ENCODE data around the gene LPP.

The LPP gene

GRCh38 chr3:188568736-188569135, 414.8 kb downstream of the LPP start:
- Histone ChIP-seq H3K4me3 (ENCODE audit: extremely low read depth, insufficient read depth, low read length, poor library complexity, severe bottlenecking) (no peak overlapping the region), H3K27ac (ENCODE audit: low read depth, low read length, severe bottlenecking) (no peak overlapping the region), H3K4me1 (ENCODE audit: control insufficient read depth, insufficient read depth, low read length, poor library complexity, severe bottlenecking) (peaks cover 7% of the 10 kb centered on the region), H3K36me3 (ENCODE audit: control insufficient read depth, insufficient read depth, low read length) (no peaks in the 10 kb centered on the region), H3K9me3 (ENCODE audit: control insufficient read depth, low read length) (no peaks in the 10 kb centered on the region)
- 93 to 96% methylated on average over 2 to 3 of the region's 3 CpGs for WGBS, 2 experiments (ENCODE audit: insufficient coverage in 2 of 2)

- Histone ChIP-seq H3K4me1 (ENCODE audit: control insufficient read depth, insufficient read depth, low read length, poor library complexity, severe bottlenecking) (peaks cover 7% of the 10 kb centered on the region), H3K9me3 (ENCODE audit: control insufficient read depth, low read length) (no peaks in the 10 kb centered on the region), H3K4me3 (ENCODE audit: extremely low read depth, insufficient read depth, low read length, poor library complexity, severe bottlenecking) (no peak overlapping the region), H3K36me3 (ENCODE audit: control insufficient read depth, insufficient read depth, low read length) (peaks cover 6% of the 10 kb centered on the region), H3K27ac (ENCODE audit: low read depth, low read length, severe bottlenecking) (no peak overlapping the region)
- whole genome bisulfite sequencing, 2 experiments (ENCODE audit: insufficient coverage in 2 of 2), result 92 to 100% methylated on average over 4 to 7 of the region's 7 CpGs
These were observed 417.7 kb downstream of the LPP start for GRCh38 chr3:188571531-188572095.

GRCh38 chr3:188573291-188573940, 419.5 kb downstream of the LPP start:
- WGBS, 2 experiments (ENCODE audit: insufficient coverage in 2 of 2), result 80 to 100% methylated on average over 3 of the region's 8 CpGs
- Histone ChIP-seq H3K36me3 (ENCODE audit: control insufficient read depth, insufficient read depth, low read length) (peaks cover 6% of the 10 kb centered on the region), H3K4me3 (ENCODE audit: extremely low read depth, insufficient read depth, low read length, poor library complexity, severe bottlenecking) (no peak overlapping the region), H3K4me1 (ENCODE audit: control insufficient read depth, insufficient read depth, low read length, poor library complexity, severe bottlenecking) (peaks cover 7% of the 10 kb centered on the region), H3K9me3 (ENCODE audit: control insufficient read depth, low read length) (no peaks in the 10 kb centered on the region), H3K27ac (ENCODE audit: low read depth, low read length, severe bottlenecking) (peak overlapping the region; percentile 7)

GRCh38 chr3:188573956-188574355, 420.0 kb downstream of the LPP start:
- H3K4me1 ChIP-seq (ENCODE audit: control insufficient read depth, insufficient read depth, low read length, poor library complexity, severe bottlenecking), result peaks cover 6% of the 10 kb centered on the region
- H3K27ac ChIP-seq (ENCODE audit: low read depth, low read length, severe bottlenecking), result peak overlapping the region; percentile 7
- 100% methylated on average over 1 of the region's 3 CpGs; no CpG with 5 or more reads in 1 of the 2 experiments for WGBS, 2 experiments (ENCODE audit: insufficient coverage in 2 of 2)
- H3K36me3 ChIP-seq (ENCODE audit: control insufficient read depth, insufficient read depth, low read length), result peaks cover 6% of the 10 kb centered on the region
- H3K4me3 ChIP-seq (ENCODE audit: extremely low read depth, insufficient read depth, low read length, poor library complexity, severe bottlenecking), result no peak overlapping the region
- no peaks in the 10 kb centered on the region for H3K9me3 ChIP-seq (ENCODE audit: control insufficient read depth, low read length)

- 79 to 84% methylated on average over 2 to 5 of the region's 5 CpGs for WGBS, 2 experiments (ENCODE audit: insufficient coverage in 2 of 2)
- peak overlapping the region; percentile 38 for H3K27ac ChIP-seq (ENCODE audit: low read depth, low read length, severe bottlenecking)
- peaks cover 6% of the 10 kb centered on the region for H3K4me1 ChIP-seq (ENCODE audit: control insufficient read depth, insufficient read depth, low read length, poor library complexity, severe bottlenecking)
- H3K4me3 ChIP-seq (ENCODE audit: extremely low read depth, insufficient read depth, low read length, poor library complexity, severe bottlenecking), result no peak overlapping the region
- H3K9me3 ChIP-seq (ENCODE audit: control insufficient read depth, low read length), result no peaks in the 10 kb centered on the region
- peaks cover 6% of the 10 kb centered on the region for H3K36me3 ChIP-seq (ENCODE audit: control insufficient read depth, insufficient read depth, low read length)
These were observed 420.9 kb downstream of the LPP start for GRCh38 chr3:188574885-188575284.

GRCh38 chr3:188575501-188575900, 421.5 kb downstream of the LPP start:
- Histone ChIP-seq H3K36me3 (ENCODE audit: control insufficient read depth, insufficient read depth, low read length) (peaks cover 6% of the 10 kb centered on the region), H3K4me3 (ENCODE audit: extremely low read depth, insufficient read depth, low read length, poor library complexity, severe bottlenecking) (no peak overlapping the region), H3K9me3 (ENCODE audit: control insufficient read depth, low read length) (no peaks in the 10 kb centered on the region), H3K4me1 (ENCODE audit: control insufficient read depth, insufficient read depth, low read length, poor library complexity, severe bottlenecking) (peaks cover 6% of the 10 kb centered on the region), H3K27ac (ENCODE audit: low read depth, low read length, severe bottlenecking) (no peak overlapping the region)
- 93 to 96% methylated on average over 3 to 5 of the region's 6 CpGs for WGBS, 2 experiments (ENCODE audit: insufficient coverage in 2 of 2)

GRCh38 chr3:188577539-188577938, 423.6 kb downstream of the LPP start:
- Histone ChIP-seq H3K9me3 (ENCODE audit: control insufficient read depth, low read length) (no peaks in the 10 kb centered on the region), H3K4me3 (ENCODE audit: extremely low read depth, insufficient read depth, low read length, poor library complexity, severe bottlenecking) (no peak overlapping the region), H3K27ac (ENCODE audit: low read depth, low read length, severe bottlenecking) (no peak overlapping the region), H3K36me3 (ENCODE audit: control insufficient read depth, insufficient read depth, low read length) (peaks cover 6% of the 10 kb centered on the region), H3K4me1 (ENCODE audit: control insufficient read depth, insufficient read depth, low read length, poor library complexity, severe bottlenecking) (peaks cover 6% of the 10 kb centered on the region)
- WGBS, 2 experiments (ENCODE audit: insufficient coverage in 2 of 2), result no CpG with 5 or more reads among the region's 3 CpGs

- Histone ChIP-seq H3K4me3 (ENCODE audit: extremely low read depth, insufficient read depth, low read length, poor library complexity, severe bottlenecking) (no peak overlapping the region), H3K9me3 (ENCODE audit: control insufficient read depth, low read length) (no peaks in the 10 kb centered on the region), H3K27ac (ENCODE audit: low read depth, low read length, severe bottlenecking) (no peak overlapping the region), H3K36me3 (ENCODE audit: control insufficient read depth, insufficient read depth, low read length) (peaks cover 10% of the 10 kb centered on the region), H3K4me1 (ENCODE audit: control insufficient read depth, insufficient read depth, low read length, poor library complexity, severe bottlenecking) (peaks cover 12% of the 10 kb centered on the region)
- WGBS, 2 experiments (ENCODE audit: insufficient coverage in 2 of 2), result 89 to 90% methylated on average over 2 to 5 of the region's 6 CpGs
These were observed 424.8 kb downstream of the LPP start for GRCh38 chr3:188578576-188579363.

GRCh38 chr3:188580223-188580622, 426.3 kb downstream of the LPP start:
- Histone ChIP-seq H3K9me3 (ENCODE audit: control insufficient read depth, low read length) (no peaks in the 10 kb centered on the region), H3K27ac (ENCODE audit: low read depth, low read length, severe bottlenecking) (no peak overlapping the region), H3K4me3 (ENCODE audit: extremely low read depth, insufficient read depth, low read length, poor library complexity, severe bottlenecking) (no peak overlapping the region), H3K4me1 (ENCODE audit: control insufficient read depth, insufficient read depth, low read length, poor library complexity, severe bottlenecking) (peaks cover 20% of the 10 kb centered on the region), H3K36me3 (ENCODE audit: control insufficient read depth, insufficient read depth, low read length) (peaks cover 10% of the 10 kb centered on the region)
- WGBS, 2 experiments (ENCODE audit: insufficient coverage in 2 of 2), result 100% methylated on average over 1 of the region's 1 CpG; no CpG with 5 or more reads in 1 of the 2 experiments

- Histone ChIP-seq H3K27ac (ENCODE audit: low read depth, low read length, severe bottlenecking) (no peak overlapping the region), H3K36me3 (ENCODE audit: control insufficient read depth, insufficient read depth, low read length) (peaks cover 5% of the 10 kb centered on the region), H3K9me3 (ENCODE audit: control insufficient read depth, low read length) (no peaks in the 10 kb centered on the region), H3K4me1 (ENCODE audit: control insufficient read depth, insufficient read depth, low read length, poor library complexity, severe bottlenecking) (peaks cover 20% of the 10 kb centered on the region), H3K4me3 (ENCODE audit: extremely low read depth, insufficient read depth, low read length, poor library complexity, severe bottlenecking) (no peak overlapping the region)
- 100% methylated on average over 1 of the region's 1 CpG for WGBS, 2 experiments (ENCODE audit: insufficient coverage in 2 of 2)
These were observed 426.7 kb downstream of the LPP start for GRCh38 chr3:188580659-188581058.

Measured in mesodermal cell (in vitro differentiated cells).